DND-41 (cell line): ENCODE results near the gene CLOCK.

ENCODE experiments used
- ATAC-seq: fragments of 200-7000 bp; cut with Tn5 transposase; 3 replicates; pipeline ENCODE4 v1.9.1; 2021; ENCODE audit warnings: low read depth; ENCODE audit not compliant: insufficient read depth
- DNase-seq: peaks from one replicate; pipeline ENCODE4 v3.0.0-alpha.2; 2020
- H2AFZ ChIP-seq: 2 replicates; pipeline ENCODE4 v1.6.0; 2012; ENCODE audit warnings: low read depth, low read length
- H3K27ac ChIP-seq: 2 replicates; pipeline ENCODE4 v1.5.1; 2012; ENCODE audit warnings: low read length, inconsistent platforms
- H3K27me3 ChIP-seq: fragments of 200-600 bp; sonication (generic); 2 replicates; pipeline ENCODE4 v1.6.0; 2012; ENCODE audit warnings: low read length, mild to moderate bottlenecking, inconsistent platforms; ENCODE audit not compliant: insufficient read depth, poor library complexity
- H3K36me3 ChIP-seq: 2 replicates; pipeline ENCODE4 v1.5.1; 2012; ENCODE audit warnings: low read length, inconsistent platforms; ENCODE audit not compliant: insufficient read depth
- H3K4me1 ChIP-seq: 2 replicates; pipeline ENCODE4 v1.5.1; 2012; ENCODE audit warnings: mild to moderate bottlenecking, low read length; ENCODE audit not compliant: insufficient read depth
- H3K4me2 ChIP-seq: 2 replicates; pipeline ENCODE4 v1.6.0; 2012; ENCODE audit warnings: mild to moderate bottlenecking, moderate library complexity, low read length, inconsistent platforms; ENCODE audit not compliant: insufficient read depth
- H3K4me3 ChIP-seq, 2 experiments: fragments of 200-600 bp in 1 of 2; shearing (Covaris generic) in 1 of 2; 2 replicates each; pipeline ENCODE4 v1.5.1; 2012 to 2016; ENCODE audit warnings: inconsistent platforms in 2 of 2, low read length in 2 of 2, mild to moderate bottlenecking in 2 of 2, low read depth in 1 of 2, moderate library complexity in 1 of 2
- H3K79me2 ChIP-seq: 2 replicates; pipeline ENCODE4 v1.6.0; 2012; ENCODE audit warnings: low read length, inconsistent platforms; ENCODE audit not compliant: insufficient read depth
- H3K9ac ChIP-seq: 2 replicates; pipeline ENCODE4 v1.6.0; 2012; ENCODE audit warnings: low read depth, mild to moderate bottlenecking, inconsistent platforms, low read length, moderate library complexity
- H3K9me3 ChIP-seq: 2 replicates; pipeline ENCODE4 v1.5.1; 2012; ENCODE audit warnings: low read length, moderate library complexity, mild to moderate bottlenecking, inconsistent platforms; ENCODE audit not compliant: insufficient read depth, severe bottlenecking
- H4K20me1 ChIP-seq: 2 replicates; pipeline ENCODE4 v1.6.0; 2012; ENCODE audit warnings: low read length; ENCODE audit not compliant: insufficient read depth
- CTCF ChIP-seq: IDR thresholded peaks from 2 replicates; pipeline ENCODE4 v1.5.1; 2012; ENCODE audit warnings: borderline replicate concordance, low read length, moderate library complexity, mild to moderate bottlenecking; ENCODE audit not compliant: poor library complexity, severe bottlenecking; ENCODE audit errors: extremely low read depth
- EZH2 ChIP-seq: IDR thresholded peaks from 3 replicates; pipeline ENCODE4 v1.6.1; 2012; ENCODE audit warnings: borderline replicate concordance, low read depth, mild to moderate bottlenecking, moderate library complexity, low read length, inconsistent platforms; ENCODE audit not compliant: severe bottlenecking

Gene CLOCK

GRCh38 chr4:55396308-55397125 lies 150.2 kb downstream of the CLOCK start:
- no peaks in the 10 kb centered on the region for H3K9me3 ChIP-seq
- H3K79me2 ChIP-seq: peaks cover 59% of the 10 kb centered on the region
- peak overlapping the region; percentile 97 for H3K9ac ChIP-seq
- peak; percentile 53 for DNase-seq
- H3K4me1 ChIP-seq: peaks cover 48% of the 10 kb centered on the region
- peak overlapping the region; percentile 81 for H3K27ac ChIP-seq
- H3K36me3 ChIP-seq: peaks cover 35% of the 10 kb centered on the region
- ATAC-seq: peak; percentile 41
- H2AFZ ChIP-seq: peak overlapping the region; percentile 82
- H3K27me3 ChIP-seq: no peaks in the 10 kb centered on the region
- TF ChIP-seq CTCF (no peak), EZH2 (no peak)
- peak overlapping the region; percentile 80 for H3K4me2 ChIP-seq
- peaks cover 46% of the 10 kb centered on the region for H4K20me1 ChIP-seq
- H3K4me3 ChIP-seq: peak overlapping the region; percentile 87 to 98

- Histone ChIP-seq H3K9me3 (no peaks in the 10 kb centered on the region), H4K20me1 (peaks cover 38% of the 10 kb centered on the region), H3K79me2 (peaks cover 51% of the 10 kb centered on the region), H3K27ac (peak within 1 kb of the TSS; percentile 81), H3K9ac (peak within 1 kb of the TSS; percentile 97), H3K4me2 (peak within 1 kb of the TSS; percentile 80), H3K36me3 (peaks cover 27% of the 10 kb centered on the region), H3K27me3 (no peaks in the 10 kb centered on the region), H2AFZ (peak within 1 kb of the TSS; percentile 82), H3K4me3 (peak within 1 kb of the TSS; percentile 87 to 98), H3K4me1 (peaks cover 41% of the 10 kb centered on the region)
- ATAC-seq: peak; percentile 92
- peak; percentile 87 for DNase-seq
- TF ChIP-seq EZH2 (no peak), CTCF (no peak)
These were observed 151.0 kb downstream of the CLOCK start, which contains the start of gene TMEM165 for GRCh38 chr4:55395529-55396307. Gene TMEM165 (plus strand): TSS chr4:55395957. CDS start chr4:55396190, 233 bp downstream.

DNA sequence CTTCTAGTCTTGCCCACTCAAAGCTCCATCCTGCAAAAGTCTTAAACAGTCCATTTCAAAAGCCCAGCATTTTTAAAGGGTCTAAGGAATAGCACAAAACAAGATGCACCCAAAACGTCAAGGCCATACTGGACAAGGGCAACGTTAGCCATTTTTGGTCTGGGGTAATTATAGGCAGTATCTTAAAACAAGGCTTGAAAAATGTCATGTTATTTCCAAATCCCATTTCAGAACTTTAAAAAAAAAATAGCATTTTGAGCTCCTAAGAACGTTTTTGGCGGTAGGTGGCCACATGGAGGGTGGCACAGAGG lies 151.5 kb downstream of the CLOCK start:
- peak overlapping the region; percentile 87 to 98; a peak in 3 of 4 replicates for H3K4me3 ChIP-seq
- peaks cover 34% of the 10 kb centered on the region for H4K20me1 ChIP-seq
- H3K9ac ChIP-seq: peak overlapping the region; percentile 97
- no peaks in the 10 kb centered on the region for H3K9me3 ChIP-seq
- H2AFZ ChIP-seq: peak overlapping the region; percentile 82
- peaks cover 46% of the 10 kb centered on the region for H3K79me2 ChIP-seq
- H3K27me3 ChIP-seq: no peaks in the 10 kb centered on the region
- H3K36me3 ChIP-seq: peaks cover 23% of the 10 kb centered on the region
- no peak for ATAC-seq
- no peak for TF ChIP-seq EZH2
- H3K4me1 ChIP-seq: peaks cover 39% of the 10 kb centered on the region
- DNase-seq: no peak
- H3K27ac ChIP-seq: peak overlapping the region; percentile 81
- H3K4me2 ChIP-seq: peak overlapping the region; percentile 80
